HEK293 (cell line): Measurements from ENCODE around the gene SUPT3H.

Experiments
- CTCF ChIA-PET: fragments of 350-600 bp; formaldehyde crosslinking; extraction: SDS; loops from one replicate; lab custom pipeline; 2021; ENCODE audit warnings: antibody characterized with exemption; lab: Yijun Ruan, JAX
- POLR2A ChIA-PET: fragments of 300-600 bp; formaldehyde crosslinking; extraction: SDS; loops from one replicate; lab custom pipeline; 2020; ENCODE audit warnings: antibody characterized with exemption, inconsistent platforms; lab: Yijun Ruan, JAX
- H3K27ac ChIP-seq: fragments of 200-500 bp; sonication (Bioruptor generic); 2 replicates; pipeline ENCODE4 v1.5.1; 2014; ENCODE audit warnings: low read depth, low read length, control low read depth, inconsistent platforms; ENCODE audit errors: extremely low read depth
- H3K36me3 ChIP-seq, 2 experiments: fragments of 200-500 bp in 1 of 2; sonication (Bioruptor generic) in 1 of 2; 1 replicate in 1 of 2; 2 replicates in 1 of 2; pipeline ENCODE4 v1.5.1; 2014 to 2017; ENCODE audit warnings: inconsistent platforms in 2 of 2, low read length in 2 of 2; ENCODE audit not compliant: control insufficient read depth in 2 of 2, insufficient read depth in 1 of 2
- H3K4me1 ChIP-seq: fragments of 200-500 bp; sonication (Bioruptor generic); 2 replicates; pipeline ENCODE4 v1.5.1; 2014; ENCODE audit warnings: mild to moderate bottlenecking, low read length, inconsistent platforms; ENCODE audit not compliant: control insufficient read depth, insufficient read depth
- H3K4me3 ChIP-seq: 2 replicates; pipeline ENCODE4 v1.5.1; 2011; ENCODE audit warnings: low read depth, mild to moderate bottlenecking, control low read depth, low read length, moderate library complexity
- H3K9me3 ChIP-seq: fragments of 200-500 bp; sonication (Bioruptor generic); 2 replicates; pipeline ENCODE4 v1.5.1; 2014; ENCODE audit warnings: low read depth, low read length, inconsistent platforms; ENCODE audit not compliant: control insufficient read depth, insufficient read depth
- ELK4 ChIP-seq: IDR thresholded peaks from 2 replicates; pipeline ENCODE4 v1.6.1; 2011; ENCODE audit warnings: mild to moderate bottlenecking, low read depth, low read length, borderline replicate concordance
- KLF8 ChIP-seq: fragments of 450-650 bp; formaldehyde crosslinking; IDR thresholded peaks from 2 replicates; pipeline ENCODE4 v1.5.1; 2016; ENCODE audit warnings: missing biosample characterization, missing genetic modification characterization
- SALL2 ChIP-seq: fragments of 450-650 bp; formaldehyde crosslinking; IDR thresholded peaks from 2 replicates; pipeline ENCODE4 v1.5.0; 2017; ENCODE audit warnings: missing biosample characterization, mild to moderate bottlenecking, missing genetic modification characterization, borderline replicate concordance
- ZNF114 ChIP-seq: fragments of 450-650 bp; formaldehyde crosslinking; IDR thresholded peaks from 2 replicates; pipeline ENCODE4 v1.5.0; 2017; ENCODE audit warnings: missing biosample characterization, missing genetic modification characterization
- ZNF18 ChIP-seq: fragments of 450-650 bp; formaldehyde crosslinking; IDR thresholded peaks from 2 replicates; pipeline ENCODE4 v1.5.1; 2016; ENCODE audit warnings: missing biosample characterization, missing genetic modification characterization
- ZNF2 ChIP-seq: fragments of 450-650 bp; formaldehyde crosslinking; IDR thresholded peaks from 2 replicates; pipeline ENCODE4 v1.5.1; 2016; ENCODE audit warnings: missing biosample characterization, missing genetic modification characterization
- ZNF248 ChIP-seq: fragments of 450-650 bp; formaldehyde crosslinking; IDR thresholded peaks from 2 replicates; pipeline ENCODE4 v1.5.1; 2017; ENCODE audit warnings: missing biosample characterization, missing genetic modification characterization
- ZNF26 ChIP-seq: fragments of 450-650 bp; formaldehyde crosslinking; IDR thresholded peaks from 2 replicates; pipeline ENCODE4 v1.5.1; 2016; ENCODE audit warnings: missing biosample characterization, missing genetic modification characterization
- ZNF416 ChIP-seq: fragments of 450-650 bp; formaldehyde crosslinking; IDR thresholded peaks from 2 replicates; pipeline ENCODE4 v1.5.1; 2016; ENCODE audit warnings: missing biosample characterization, missing genetic modification characterization
- ZNF600 ChIP-seq: fragments of 450-650 bp; formaldehyde crosslinking; IDR thresholded peaks from 2 replicates; pipeline ENCODE4 v1.5.1; 2016; ENCODE audit warnings: missing biosample characterization, missing genetic modification characterization
- ZNF658 ChIP-seq: fragments of 450-650 bp; formaldehyde crosslinking; IDR thresholded peaks from 2 replicates; pipeline ENCODE4; 2016; ENCODE audit warnings: missing biosample characterization, missing genetic modification characterization
- ZNF785 ChIP-seq: fragments of 450-650 bp; formaldehyde crosslinking; IDR thresholded peaks from 2 replicates; pipeline ENCODE4 v1.5.1; 2016; ENCODE audit warnings: missing biosample characterization, missing genetic modification characterization
- ZNF837 ChIP-seq: fragments of 450-650 bp; formaldehyde crosslinking; IDR thresholded peaks from 2 replicates; pipeline ENCODE4 v1.5.1; 2016; ENCODE audit warnings: missing biosample characterization, missing genetic modification characterization
- TF ChIP-seq, protein P1 (sequence below): fragments of 450-650 bp; formaldehyde crosslinking; IDR thresholded peaks from 2 replicates; pipeline ENCODE4 v1.5.1; 2016; ENCODE audit warnings: missing biosample characterization, missing genetic modification characterization

The SUPT3H gene

DNA sequence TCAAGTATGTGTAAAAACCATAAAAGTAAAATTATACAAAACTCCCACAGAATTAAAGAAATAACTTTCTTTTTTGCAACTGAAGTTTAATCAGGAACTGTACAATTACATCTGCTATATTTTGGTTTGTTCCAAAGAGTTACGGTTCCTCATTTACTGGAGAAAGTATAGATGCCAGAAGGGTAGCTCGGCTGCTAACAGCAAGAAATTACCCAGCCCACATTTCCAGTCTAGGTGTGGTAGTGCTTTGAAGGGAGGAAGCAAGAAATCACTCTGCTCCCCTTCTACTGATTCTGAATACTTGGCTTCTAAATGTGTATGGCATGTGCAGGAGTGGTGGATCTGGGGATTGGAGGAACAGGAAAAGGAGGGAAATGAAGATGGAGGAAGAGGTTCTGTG lies 549.0 kb downstream of the SUPT3H start:
- Histone ChIP-seq H3K4me1 (peaks cover 9% of the 10 kb centered on the region), H3K36me3 (no peaks in the 10 kb centered on the region), H3K4me3 (no peak overlapping the region), H3K27ac (no peak overlapping the region), H3K9me3 (no peaks in the 10 kb centered on the region)
- ChIA-PET POLR2A (interaction anchor here (0.8 kb wide), 1 partner anchor 27 kb away, joined by 3 read pairs; no protein-coding TSS in a partner anchor), CTCF (no interaction called here)
- no peak for TF ChIP-seq KLF8 (tag by site-specific recombination)
- TF ChIP-seq ZNF114 (tag by site-specific recombination) = no peak
- no peak for TF ChIP-seq ZNF658 (tag by site-specific recombination)
- no peak for TF ChIP-seq ZNF416 (tag by site-specific recombination)

DNA sequence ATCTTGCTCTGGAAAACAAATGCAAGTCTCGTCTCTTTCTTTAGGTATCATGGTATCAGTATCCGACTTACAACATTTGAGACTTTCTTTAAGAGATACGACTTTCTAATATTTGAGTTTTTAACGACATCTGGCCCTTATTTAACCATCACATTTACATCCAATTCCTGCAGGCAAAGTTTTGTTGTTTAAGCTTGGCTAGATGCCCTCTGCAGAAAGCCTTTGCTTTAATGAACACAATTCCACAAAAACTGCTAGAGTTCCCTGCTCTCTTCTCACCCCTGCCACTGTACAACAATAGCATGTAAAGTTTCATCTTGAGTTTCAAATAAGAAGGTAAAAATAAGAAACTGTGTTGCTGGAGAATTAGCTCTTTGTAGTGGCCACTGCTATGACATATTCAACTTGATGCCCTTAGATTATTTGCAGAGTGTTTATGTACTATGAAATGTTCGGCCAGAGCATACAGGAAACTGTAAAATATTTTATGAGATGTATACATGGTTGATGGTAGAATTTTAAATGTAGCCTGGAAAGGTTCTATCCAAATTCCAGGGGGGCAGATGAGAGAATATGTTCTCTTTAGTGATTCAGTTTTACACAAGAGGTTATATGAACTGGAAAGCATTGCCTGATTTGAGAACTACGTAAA lies 551.6 kb downstream of the SUPT3H start:
- H3K27ac ChIP-seq = no peak overlapping the region
- peaks cover 12% of the 10 kb centered on the region for H3K4me1 ChIP-seq
- ChIA-PET CTCF (interaction anchor here (0.5 to 1.1 kb wide), 3 partner anchors 9 to 83 kb away, joined by 3 to 6 read pairs (median 3); no protein-coding TSS in a partner anchor), POLR2A (no interaction called here)
- TF ChIP-seq ZNF2 (tag by site-specific recombination) (no peak), ZNF18 (tag by site-specific recombination) (no peak)
- TF ChIP-seq, protein P1, sequence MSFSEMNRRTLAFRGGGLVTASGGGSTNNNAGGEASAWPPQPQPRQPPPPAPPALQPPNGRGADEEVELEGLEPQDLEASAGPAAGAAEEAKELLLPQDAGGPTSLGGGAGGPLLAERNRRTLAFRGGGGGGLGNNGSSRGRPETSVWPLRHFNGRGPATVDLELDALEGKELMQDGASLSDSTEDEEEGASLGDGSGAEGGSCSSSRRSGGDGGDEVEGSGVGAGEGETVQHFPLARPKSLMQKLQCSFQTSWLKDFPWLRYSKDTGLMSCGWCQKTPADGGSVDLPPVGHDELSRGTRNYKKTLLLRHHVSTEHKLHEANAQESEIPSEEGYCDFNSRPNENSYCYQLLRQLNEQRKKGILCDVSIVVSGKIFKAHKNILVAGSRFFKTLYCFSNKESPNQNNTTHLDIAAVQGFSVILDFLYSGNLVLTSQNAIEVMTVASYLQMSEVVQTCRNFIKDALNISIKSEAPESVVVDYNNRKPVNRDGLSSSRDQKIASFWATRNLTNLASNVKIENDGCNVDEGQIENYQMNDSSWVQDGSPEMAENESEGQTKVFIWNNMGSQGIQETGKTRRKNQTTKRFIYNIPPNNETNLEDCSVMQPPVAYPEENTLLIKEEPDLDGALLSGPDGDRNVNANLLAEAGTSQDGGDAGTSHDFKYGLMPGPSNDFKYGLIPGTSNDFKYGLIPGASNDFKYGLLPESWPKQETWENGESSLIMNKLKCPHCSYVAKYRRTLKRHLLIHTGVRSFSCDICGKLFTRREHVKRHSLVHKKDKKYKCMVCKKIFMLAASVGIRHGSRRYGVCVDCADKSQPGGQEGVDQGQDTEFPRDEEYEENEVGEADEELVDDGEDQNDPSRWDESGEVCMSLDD (tag by site-specific recombination) = no peak
- no peak overlapping the region for H3K4me3 ChIP-seq
- no peaks in the 10 kb centered on the region for H3K36me3 ChIP-seq
- no peaks in the 10 kb centered on the region for H3K9me3 ChIP-seq

- Histone ChIP-seq H3K36me3 (no peaks in the 10 kb centered on the region), H3K27ac (no peak overlapping the region), H3K9me3 (no peaks in the 10 kb centered on the region), H3K4me3 (no peak overlapping the region), H3K4me1 (peaks cover 12% of the 10 kb centered on the region)
- ChIA-PET POLR2A (no interaction called here), CTCF (interaction anchor here (0.5 to 1.1 kb wide), 2 partner anchors 8 to 56 kb away, joined by 3 to 6 read pairs; no protein-coding TSS in a partner anchor)
- TF ChIP-seq ELK4 (no peak), ZNF26 (tag by site-specific recombination) (no peak), ZNF248 (tag by site-specific recombination) (no peak), SALL2 (tag by site-specific recombination) (no peak), ZNF785 (tag by site-specific recombination) (no peak), ZNF837 (no peak), ZNF600 (tag by site-specific recombination) (no peak)
- TF ChIP-seq, protein P1 (tag by site-specific recombination) = no peak
These were observed 552.5 kb downstream of the SUPT3H start for GRCh38 chr6:44825273-44825672.
